ENCODE data around the gene COL6A6. TPM values are rescaled to one million over a fixed set of nuclear protein-coding genes. Genes with fewer than 3 reads are reported as not detected.

Gene COL6A6
- total and polyA plus RNA-seq, 9 donors = 0.13 to 1.0 (median 0.25) TPM

DNA sequence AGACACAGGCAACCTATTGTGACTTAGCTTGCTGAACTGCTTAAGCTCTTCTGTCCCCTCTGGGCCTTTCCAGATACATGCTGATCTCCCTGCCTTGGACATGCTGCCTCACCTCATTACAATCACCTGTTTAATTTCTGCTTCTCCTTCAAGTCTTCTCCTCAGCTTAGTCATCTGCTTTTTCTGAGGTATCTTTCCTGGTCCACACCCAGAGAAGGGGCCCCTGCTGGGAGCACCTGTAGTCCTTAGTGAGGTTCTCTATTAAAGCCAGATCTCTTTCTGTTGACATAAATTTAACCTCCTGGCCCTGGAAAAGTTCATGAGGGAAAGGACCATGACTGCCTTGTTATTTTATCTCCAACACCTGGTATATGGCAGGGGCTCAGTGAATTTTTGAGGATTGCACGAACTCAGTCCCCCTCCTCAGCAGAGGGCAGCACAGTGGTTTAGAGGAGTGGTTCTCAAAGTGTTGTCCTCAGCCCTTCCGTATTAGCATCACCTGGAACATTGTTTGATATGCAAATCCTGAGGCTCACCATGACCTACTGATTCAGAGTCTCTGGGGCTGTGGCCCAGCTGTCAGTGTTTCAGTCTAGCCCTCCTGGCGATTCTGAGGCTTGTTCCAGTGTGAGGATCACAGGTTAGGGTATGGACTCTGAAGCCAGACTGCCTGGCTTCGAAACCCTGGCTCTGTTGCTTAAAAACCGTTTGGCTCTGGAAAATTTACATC, 12.7 kb downstream of the COL6A6 start:
- H3K4me3 ChIP-seq = no peak overlapping the region
- H3K4me1 ChIP-seq (ENCODE audit: insufficient read depth) = no peaks in the 10 kb centered on the region
- no peaks in the 10 kb centered on the region for H3K9me3 ChIP-seq
- TF ChIP-seq EP300 (IDR thresholded peaks at IDR 0.05) (no peak), POLR2A (IDR thresholded peaks at IDR 0.05) (no peak)
- TF ChIP-seq, protein P1, sequence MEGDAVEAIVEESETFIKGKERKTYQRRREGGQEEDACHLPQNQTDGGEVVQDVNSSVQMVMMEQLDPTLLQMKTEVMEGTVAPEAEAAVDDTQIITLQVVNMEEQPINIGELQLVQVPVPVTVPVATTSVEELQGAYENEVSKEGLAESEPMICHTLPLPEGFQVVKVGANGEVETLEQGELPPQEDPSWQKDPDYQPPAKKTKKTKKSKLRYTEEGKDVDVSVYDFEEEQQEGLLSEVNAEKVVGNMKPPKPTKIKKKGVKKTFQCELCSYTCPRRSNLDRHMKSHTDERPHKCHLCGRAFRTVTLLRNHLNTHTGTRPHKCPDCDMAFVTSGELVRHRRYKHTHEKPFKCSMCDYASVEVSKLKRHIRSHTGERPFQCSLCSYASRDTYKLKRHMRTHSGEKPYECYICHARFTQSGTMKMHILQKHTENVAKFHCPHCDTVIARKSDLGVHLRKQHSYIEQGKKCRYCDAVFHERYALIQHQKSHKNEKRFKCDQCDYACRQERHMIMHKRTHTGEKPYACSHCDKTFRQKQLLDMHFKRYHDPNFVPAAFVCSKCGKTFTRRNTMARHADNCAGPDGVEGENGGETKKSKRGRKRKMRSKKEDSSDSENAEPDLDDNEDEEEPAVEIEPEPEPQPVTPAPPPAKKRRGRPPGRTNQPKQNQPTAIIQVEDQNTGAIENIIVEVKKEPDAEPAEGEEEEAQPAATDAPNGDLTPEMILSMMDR (IDR thresholded peaks at IDR 0.05) = no peak
- intact Hi-C loops (cut with DNase I) = no loop called here
- WGBS, 3 donors = 63 to 69% (median 63%) methylated on average over 5 of the region's 5 CpGs
- H3K27me3 ChIP-seq = no peaks in the 10 kb centered on the region
- no peaks in the 10 kb centered on the region for H3K36me3 ChIP-seq
- no peak for DNase-seq
- no peak overlapping the region for H3K27ac ChIP-seq

DNA sequence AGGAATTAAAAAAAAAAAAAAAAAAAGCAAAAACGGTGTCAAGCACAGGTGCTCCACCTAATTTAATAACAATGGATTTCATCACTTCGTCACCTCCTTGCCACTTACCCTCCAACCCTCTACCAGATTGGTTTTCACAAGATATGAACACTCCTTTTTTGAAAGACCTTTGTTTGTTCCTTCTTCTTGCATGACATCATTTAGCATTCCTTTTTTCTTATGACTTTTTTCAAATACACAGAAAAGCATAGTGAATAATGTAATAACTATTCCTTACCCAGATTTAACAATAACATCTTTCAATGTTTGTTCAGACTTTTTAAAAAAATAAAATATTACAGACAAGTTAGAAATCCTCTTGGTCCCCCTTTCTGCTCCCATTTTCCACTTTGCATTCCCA, 16.3 kb downstream of the COL6A6 start:
- no peak for DNase-seq
- intact Hi-C loops (cut with DNase I) = no loop called here
- Histone ChIP-seq H3K36me3 (no peaks in the 10 kb centered on the region), H3K27me3 (no peaks in the 10 kb centered on the region), H3K9me3 (no peaks in the 10 kb centered on the region), H3K4me1 (ENCODE audit: insufficient read depth) (no peaks in the 10 kb centered on the region), H3K27ac (no peak overlapping the region), H3K4me3 (no peak overlapping the region)
- WGBS, 3 donors = 81 to 83% (median 81%) methylated on average over 2 of the region's 2 CpGs
- no peak for TF ChIP-seq POLR2A (IDR thresholded peaks at IDR 0.05)
- TF ChIP-seq EP300 (IDR thresholded peaks at IDR 0.05) = no peak

DNA sequence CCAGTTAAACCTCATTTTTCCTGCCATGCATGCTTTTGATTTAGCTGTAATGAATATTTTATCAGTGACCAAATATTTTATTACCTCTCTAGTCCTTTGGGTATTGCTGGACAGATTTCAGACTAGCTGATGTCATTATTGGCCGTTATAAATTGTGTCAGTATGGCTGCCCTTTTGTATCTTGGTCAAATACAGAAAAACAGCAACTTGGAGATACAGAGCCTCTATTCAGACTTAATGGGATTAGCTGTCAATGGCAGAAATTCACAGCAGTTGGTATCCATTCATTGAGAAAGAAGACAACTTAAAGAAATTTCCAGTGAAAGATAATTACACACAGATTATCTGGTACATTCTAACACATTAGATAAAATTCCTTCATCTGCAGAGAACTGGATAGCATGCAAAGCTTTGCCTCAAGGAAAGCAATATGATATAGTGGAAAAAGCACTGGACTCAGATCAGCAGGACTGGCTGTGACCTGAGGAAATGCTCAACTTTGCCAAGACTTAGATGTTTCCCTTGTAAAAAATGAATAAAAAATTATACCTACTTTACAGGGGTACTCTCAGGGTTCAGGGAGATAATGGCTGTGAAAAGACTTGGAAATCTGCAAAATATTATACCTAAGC, 20.8 kb downstream of the COL6A6 start:
- no peak overlapping the region for H3K27ac ChIP-seq
- no peaks in the 10 kb centered on the region for H3K9me3 ChIP-seq
- DNase-seq = no peak
- TF ChIP-seq, protein P1 (IDR thresholded peaks at IDR 0.05) = no peak
- no peak for TF ChIP-seq POLR2A (IDR thresholded peaks at IDR 0.05)
- no peak for TF ChIP-seq EP300 (IDR thresholded peaks at IDR 0.05)
- no peak overlapping the region for H3K4me3 ChIP-seq
- no peaks in the 10 kb centered on the region for H3K36me3 ChIP-seq
- intact Hi-C loops (cut with DNase I) = no loop called here
- WGBS, 3 donors = 7 to 24% (median 18%) methylated on average over 1 of the region's 1 CpG
- H3K4me1 ChIP-seq (ENCODE audit: insufficient read depth) = no peaks in the 10 kb centered on the region
- no peaks in the 10 kb centered on the region for H3K27me3 ChIP-seq

DNA sequence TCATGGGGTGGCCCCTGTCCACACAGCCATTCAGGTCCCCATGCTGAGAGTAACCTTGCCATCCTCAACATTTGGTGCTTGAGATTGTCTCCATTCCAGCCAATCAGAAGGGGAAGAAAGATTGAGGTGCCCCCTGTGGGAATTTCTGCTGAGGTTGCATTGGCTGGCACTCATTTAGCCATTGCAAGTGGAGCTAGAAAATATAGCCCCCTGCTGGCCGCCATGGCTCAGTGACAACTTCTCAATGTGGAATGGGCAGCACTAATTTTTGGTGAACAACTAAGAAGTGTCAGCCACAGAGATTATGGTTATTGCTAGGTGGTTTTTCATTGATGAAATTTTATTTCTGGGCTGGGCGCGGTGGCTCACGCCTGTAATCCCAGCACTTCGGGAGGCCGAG, 22.0 kb downstream of the COL6A6 start:
- H3K4me1 ChIP-seq (ENCODE audit: insufficient read depth) = no peaks in the 10 kb centered on the region
- H3K36me3 ChIP-seq = no peaks in the 10 kb centered on the region
- intact Hi-C loops (cut with DNase I) = no loop called here
- H3K9me3 ChIP-seq = no peaks in the 10 kb centered on the region
- H3K27ac ChIP-seq = no peak overlapping the region
- H3K4me3 ChIP-seq = no peak overlapping the region
- no peak for DNase-seq
- 86 to 92% (median 89%) methylated on average over 6 of the region's 6 CpGs for WGBS, 3 donors
- no peaks in the 10 kb centered on the region for H3K27me3 ChIP-seq
- TF ChIP-seq POLR2A (IDR thresholded peaks at IDR 0.05) = no peak
- TF ChIP-seq, protein P1 (IDR thresholded peaks at IDR 0.05) = no peak
- TF ChIP-seq EP300 (IDR thresholded peaks at IDR 0.05) = no peak

DNA sequence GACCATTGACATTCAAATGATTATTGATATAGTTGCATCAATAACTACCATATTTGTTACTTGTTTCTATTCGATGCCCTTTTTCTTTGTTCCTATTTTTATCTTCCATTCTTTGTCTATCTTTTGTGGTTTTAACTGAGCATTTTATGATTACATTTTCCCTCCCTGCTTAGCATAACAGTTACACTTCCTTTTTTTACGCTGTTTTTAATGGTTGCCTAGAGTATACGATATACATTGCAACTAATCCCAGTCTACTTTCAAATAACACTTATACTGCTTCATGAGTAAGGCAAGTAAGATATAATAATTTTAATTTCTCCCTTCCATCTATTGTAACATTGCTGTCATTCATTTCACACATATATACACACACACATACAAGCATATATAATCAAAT, 26.3 kb downstream of the COL6A6 start:
- intact Hi-C loops (cut with DNase I) = no loop called here
- no peak for TF ChIP-seq POLR2A (IDR thresholded peaks at IDR 0.05)
- TF ChIP-seq, protein P1 (IDR thresholded peaks at IDR 0.05) = no peak
- TF ChIP-seq EP300 (IDR thresholded peaks at IDR 0.05) = no peak

More for the DNA sequence above, 26.3 kb downstream of the COL6A6 start:
- Histone ChIP-seq H3K36me3 (no peaks in the 10 kb centered on the region), H3K4me1 (ENCODE audit: insufficient read depth) (no peaks in the 10 kb centered on the region), H3K27me3 (no peaks in the 10 kb centered on the region), H3K4me3 (no peak overlapping the region), H3K27ac (no peak overlapping the region), H3K9me3 (no peaks in the 10 kb centered on the region)
- 80 to 81% (median 81%) methylated on average over 3 of the region's 3 CpGs for WGBS, 3 donors
- DNase-seq = no peak

Measured in ovary (tissue), 9 donors.